ENCODE measurements around the gene ECHS1.

- TF ChIP-seq CTCF (IDR thresholded peaks at IDR 0.05), result no peak
- TF ChIP-seq EZH2phosphoT487 (IDR thresholded peaks at IDR 0.05), result no peak
- no peak for TF ChIP-seq EZH2 (IDR thresholded peaks at IDR 0.05)
Measured at GRCh38 chr10:133347710-133348517, 25.2 kb downstream of the ECHS1 start.
